ENCODE results near the gene CELF1.

The CELF1 gene

DNA sequence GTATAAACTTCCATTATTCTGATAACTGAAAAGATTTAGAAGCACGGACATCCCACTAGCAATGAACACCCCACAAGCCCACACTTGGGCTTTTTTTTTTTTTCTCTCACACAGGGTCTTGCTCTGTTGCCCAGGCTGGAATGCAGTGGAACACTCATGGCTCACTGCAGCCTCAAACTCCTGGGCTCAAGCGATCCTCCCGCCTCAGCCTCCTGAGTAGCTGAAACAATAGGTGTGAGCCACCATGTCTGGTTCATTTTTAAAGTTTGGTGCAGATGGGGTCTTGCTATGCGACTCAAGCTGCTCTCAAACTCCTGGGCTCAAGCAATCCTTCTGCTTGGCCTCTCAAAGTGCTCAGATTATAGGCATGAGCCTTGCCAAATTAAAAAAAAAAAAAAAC is 107.1 kb downstream of the CELF1 start:
- no peaks in the 10 kb centered on the region for H3K79me2 ChIP-seq (ENCODE audit: insufficient read depth, low read length)
- no peaks in the 10 kb centered on the region for H3F3A ChIP-seq (ENCODE audit: insufficient read depth)
- no peaks in the 10 kb centered on the region for H4K20me1 ChIP-seq (ENCODE audit: low read depth, low read length)
- no peaks in the 10 kb centered on the region for H3K36me3 ChIP-seq (ENCODE audit: low read length)
- TF ChIP-seq, protein P1, sequence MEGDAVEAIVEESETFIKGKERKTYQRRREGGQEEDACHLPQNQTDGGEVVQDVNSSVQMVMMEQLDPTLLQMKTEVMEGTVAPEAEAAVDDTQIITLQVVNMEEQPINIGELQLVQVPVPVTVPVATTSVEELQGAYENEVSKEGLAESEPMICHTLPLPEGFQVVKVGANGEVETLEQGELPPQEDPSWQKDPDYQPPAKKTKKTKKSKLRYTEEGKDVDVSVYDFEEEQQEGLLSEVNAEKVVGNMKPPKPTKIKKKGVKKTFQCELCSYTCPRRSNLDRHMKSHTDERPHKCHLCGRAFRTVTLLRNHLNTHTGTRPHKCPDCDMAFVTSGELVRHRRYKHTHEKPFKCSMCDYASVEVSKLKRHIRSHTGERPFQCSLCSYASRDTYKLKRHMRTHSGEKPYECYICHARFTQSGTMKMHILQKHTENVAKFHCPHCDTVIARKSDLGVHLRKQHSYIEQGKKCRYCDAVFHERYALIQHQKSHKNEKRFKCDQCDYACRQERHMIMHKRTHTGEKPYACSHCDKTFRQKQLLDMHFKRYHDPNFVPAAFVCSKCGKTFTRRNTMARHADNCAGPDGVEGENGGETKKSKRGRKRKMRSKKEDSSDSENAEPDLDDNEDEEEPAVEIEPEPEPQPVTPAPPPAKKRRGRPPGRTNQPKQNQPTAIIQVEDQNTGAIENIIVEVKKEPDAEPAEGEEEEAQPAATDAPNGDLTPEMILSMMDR (IDR thresholded peaks at IDR 0.05; ENCODE audit: insufficient read depth, low read length, poor library complexity, severe bottlenecking) = no peak
- no peak for TF ChIP-seq EZH2phosphoT487 (conservative IDR thresholded peaks at IDR 0.05; ENCODE audit: low read length)
- no peak overlapping the region for H3K9ac ChIP-seq (ENCODE audit: low read length)
- H3K27ac ChIP-seq (ENCODE audit: low read depth, low read length) = no peak overlapping the region
- H3K4me2 ChIP-seq (ENCODE audit: low read depth, low read length, poor library complexity, severe bottlenecking) = no peak overlapping the region
- H2AFZ ChIP-seq (ENCODE audit: low read depth, low read length, severe bottlenecking) = no peak overlapping the region
- no peaks in the 10 kb centered on the region for H3K9me3 ChIP-seq (ENCODE audit: insufficient read depth, low read length)
- H3K27me3 ChIP-seq (ENCODE audit: low read length) = no peaks in the 10 kb centered on the region
- H3K9me2 ChIP-seq (replicated peaks; ENCODE audit: insufficient read depth, low read length) = no peaks in the 10 kb centered on the region
- no peak overlapping the region for H3K4me3 ChIP-seq (ENCODE audit: insufficient read depth, low read length, poor library complexity, severe bottlenecking)

DNA sequence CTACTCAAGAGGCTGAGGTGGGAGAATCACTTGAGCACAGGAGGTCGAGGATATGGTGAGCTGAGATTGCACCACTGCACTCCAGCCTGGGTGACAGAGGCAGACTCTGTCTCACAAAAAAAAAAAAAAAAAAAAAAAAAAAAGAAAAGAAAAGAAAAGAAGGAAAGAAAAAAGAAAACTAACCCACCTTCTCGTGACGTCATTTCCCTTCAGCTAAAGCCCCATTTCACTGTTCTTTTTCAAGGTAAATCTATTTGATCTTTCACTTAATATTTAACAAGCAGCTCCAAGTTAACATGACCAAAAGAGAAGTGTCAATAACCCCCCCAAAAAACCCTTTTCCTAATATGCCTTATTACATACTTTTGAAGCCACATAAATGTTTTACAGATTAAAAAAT is 109.1 kb downstream of the CELF1 start:
- H3K4me3 ChIP-seq (ENCODE audit: insufficient read depth, low read length, poor library complexity, severe bottlenecking) = no peak overlapping the region
- no peaks in the 10 kb centered on the region for H3K9me2 ChIP-seq (replicated peaks; ENCODE audit: insufficient read depth, low read length)
- no peak for TF ChIP-seq EZH2phosphoT487 (conservative IDR thresholded peaks at IDR 0.05; ENCODE audit: low read length)
- TF ChIP-seq, protein P1 (IDR thresholded peaks at IDR 0.05; ENCODE audit: insufficient read depth, low read length, poor library complexity, severe bottlenecking) = no peak
- no peak overlapping the region for H2AFZ ChIP-seq (ENCODE audit: low read depth, low read length, severe bottlenecking)
- no peak overlapping the region for H3K4me2 ChIP-seq (ENCODE audit: low read depth, low read length, poor library complexity, severe bottlenecking)
- H3F3A ChIP-seq (ENCODE audit: insufficient read depth) = no peaks in the 10 kb centered on the region
- H3K79me2 ChIP-seq (ENCODE audit: insufficient read depth, low read length) = no peaks in the 10 kb centered on the region
- H3K9ac ChIP-seq (ENCODE audit: low read length) = no peak overlapping the region
- H4K20me1 ChIP-seq (ENCODE audit: low read depth, low read length) = no peaks in the 10 kb centered on the region
- no peaks in the 10 kb centered on the region for H3K36me3 ChIP-seq (ENCODE audit: low read length)
- H3K9me3 ChIP-seq (ENCODE audit: insufficient read depth, low read length) = no peaks in the 10 kb centered on the region
- no peak overlapping the region for H3K27ac ChIP-seq (ENCODE audit: low read depth, low read length)
- H3K27me3 ChIP-seq (ENCODE audit: low read length) = no peaks in the 10 kb centered on the region

DNA sequence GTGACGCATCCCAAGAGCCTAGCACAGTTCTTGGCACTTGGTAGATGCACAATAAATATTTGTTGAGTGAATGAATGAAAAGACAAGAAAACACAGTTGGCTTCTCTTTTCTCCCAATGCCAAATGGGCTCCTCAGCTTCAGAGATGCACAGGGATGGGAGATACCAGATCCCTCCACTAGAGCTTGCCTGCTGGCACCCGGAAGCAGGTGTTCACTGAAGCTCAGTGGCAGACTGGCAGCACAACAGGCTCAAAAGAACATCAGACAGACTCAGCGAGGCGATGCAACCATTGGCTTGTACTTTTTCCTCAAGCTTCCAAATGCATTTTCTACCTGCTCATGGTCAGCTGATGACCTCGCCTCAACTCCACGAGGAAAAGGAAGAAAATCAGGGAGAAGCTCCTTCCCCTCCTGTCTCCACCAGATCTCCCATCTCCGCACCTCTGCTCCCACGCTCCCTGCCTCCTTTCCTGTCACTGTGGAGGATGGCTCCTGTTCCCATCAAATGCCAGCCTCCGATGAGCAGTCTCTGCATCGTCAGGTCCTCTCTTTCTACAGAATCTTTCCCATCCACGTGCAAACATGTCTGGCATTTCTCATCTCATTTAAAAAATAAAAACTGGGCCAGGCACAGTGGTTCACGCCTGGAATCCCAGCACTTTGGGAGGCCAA is 109.8 kb downstream of the CELF1 start:
- Histone ChIP-seq H3K27ac (ENCODE audit: low read depth, low read length) (no peak overlapping the region), H3K27me3 (ENCODE audit: low read length) (no peaks in the 10 kb centered on the region), H3K9ac (ENCODE audit: low read length) (no peak overlapping the region), H3K9me2 (replicated peaks; ENCODE audit: insufficient read depth, low read length) (no peaks in the 10 kb centered on the region), H3F3A (ENCODE audit: insufficient read depth) (no peaks in the 10 kb centered on the region), H3K79me2 (ENCODE audit: insufficient read depth, low read length) (no peaks in the 10 kb centered on the region), H4K20me1 (ENCODE audit: low read depth, low read length) (no peaks in the 10 kb centered on the region), H3K36me3 (ENCODE audit: low read length) (no peaks in the 10 kb centered on the region), H3K4me3 (ENCODE audit: insufficient read depth, low read length, poor library complexity, severe bottlenecking) (no peak overlapping the region), H3K9me3 (ENCODE audit: insufficient read depth, low read length) (no peaks in the 10 kb centered on the region), H3K4me2 (ENCODE audit: low read depth, low read length, poor library complexity, severe bottlenecking) (no peak overlapping the region), H2AFZ (ENCODE audit: low read depth, low read length, severe bottlenecking) (no peak overlapping the region)
- TF ChIP-seq, protein P1 (IDR thresholded peaks at IDR 0.05; ENCODE audit: insufficient read depth, low read length, poor library complexity, severe bottlenecking) = no peak
- no peak for TF ChIP-seq EZH2phosphoT487 (conservative IDR thresholded peaks at IDR 0.05; ENCODE audit: low read length)
